ENCODE results near the gene SLC27A3. TPM values are rescaled to one million over a fixed set of nuclear protein-coding genes. Genes with fewer than 3 reads are reported as not detected.

Gene SLC27A3
- total RNA-seq, 4 donors from 2014 or later, result 7.6 to 15.0 (median 11.2) TPM

DNA sequence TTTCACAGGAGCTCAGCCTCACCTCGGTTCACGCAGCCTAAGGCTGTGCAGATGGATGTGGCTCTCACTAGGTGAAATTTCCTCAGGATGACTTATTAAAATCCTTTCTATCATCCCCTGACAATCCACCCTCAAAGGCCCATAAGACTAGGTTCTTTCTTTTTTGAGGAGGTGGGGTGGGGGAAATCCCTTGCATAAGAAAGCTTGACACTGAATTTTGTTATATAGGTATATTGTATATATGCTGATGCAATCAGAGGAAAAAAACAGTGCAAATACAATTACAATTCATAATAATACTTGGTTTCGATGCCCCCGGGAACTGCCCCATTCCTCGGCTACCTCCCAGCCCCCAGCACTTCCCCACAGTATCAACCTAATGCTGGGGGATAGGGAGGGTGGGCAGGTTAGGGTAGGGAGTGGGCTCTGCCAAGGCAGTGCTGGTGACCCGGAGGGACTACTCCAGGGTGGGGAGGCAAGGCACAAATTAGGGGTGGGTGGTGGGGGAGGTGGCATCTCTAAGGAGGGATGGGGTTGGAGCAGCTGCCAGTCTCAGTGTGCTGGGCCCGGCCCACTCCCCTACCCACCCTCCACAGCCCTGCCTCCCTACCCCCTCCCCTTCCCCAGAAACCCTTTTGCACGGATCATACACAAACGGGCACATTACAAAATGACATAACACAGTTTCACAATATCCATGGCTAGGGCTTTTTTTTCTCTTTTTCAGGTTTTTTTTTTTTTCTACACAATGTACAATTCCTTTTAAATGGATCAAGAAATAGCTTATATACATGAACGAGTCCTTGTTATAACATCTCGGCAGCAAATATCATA lies 30.9 kb downstream of the SLC27A3 start:
- H3K4me1 ChIP-seq, result peaks cover 3 to 33% (median 15%) of the 10 kb centered on the region in 3 donors
- peak overlapping the region in 3 of 4 donors; percentile 64 to 79 (median 78) for H3K27ac ChIP-seq
- TF ChIP-seq, protein P1, sequence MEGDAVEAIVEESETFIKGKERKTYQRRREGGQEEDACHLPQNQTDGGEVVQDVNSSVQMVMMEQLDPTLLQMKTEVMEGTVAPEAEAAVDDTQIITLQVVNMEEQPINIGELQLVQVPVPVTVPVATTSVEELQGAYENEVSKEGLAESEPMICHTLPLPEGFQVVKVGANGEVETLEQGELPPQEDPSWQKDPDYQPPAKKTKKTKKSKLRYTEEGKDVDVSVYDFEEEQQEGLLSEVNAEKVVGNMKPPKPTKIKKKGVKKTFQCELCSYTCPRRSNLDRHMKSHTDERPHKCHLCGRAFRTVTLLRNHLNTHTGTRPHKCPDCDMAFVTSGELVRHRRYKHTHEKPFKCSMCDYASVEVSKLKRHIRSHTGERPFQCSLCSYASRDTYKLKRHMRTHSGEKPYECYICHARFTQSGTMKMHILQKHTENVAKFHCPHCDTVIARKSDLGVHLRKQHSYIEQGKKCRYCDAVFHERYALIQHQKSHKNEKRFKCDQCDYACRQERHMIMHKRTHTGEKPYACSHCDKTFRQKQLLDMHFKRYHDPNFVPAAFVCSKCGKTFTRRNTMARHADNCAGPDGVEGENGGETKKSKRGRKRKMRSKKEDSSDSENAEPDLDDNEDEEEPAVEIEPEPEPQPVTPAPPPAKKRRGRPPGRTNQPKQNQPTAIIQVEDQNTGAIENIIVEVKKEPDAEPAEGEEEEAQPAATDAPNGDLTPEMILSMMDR (IDR thresholded peaks at IDR 0.05), result no peak
- TF ChIP-seq POLR2A (IDR thresholded peaks at IDR 0.05), result no peak
- peaks cover 10 to 64% (median 23%) of the 10 kb centered on the region in 3 donors for H3K36me3 ChIP-seq
- H3K9me3 ChIP-seq, result no peaks in the 10 kb centered on the region
- DNase-seq, result no peak
- H3K4me3 ChIP-seq, result no peak overlapping the region
- 75 to 91% methylated on average over 7 to 8 of the region's 11 CpGs for WGBS, 2 donors
- no peaks in the 10 kb centered on the region for H3K27me3 ChIP-seq
- intact Hi-C loops (cut with DNase I), result no loop called here

DNA sequence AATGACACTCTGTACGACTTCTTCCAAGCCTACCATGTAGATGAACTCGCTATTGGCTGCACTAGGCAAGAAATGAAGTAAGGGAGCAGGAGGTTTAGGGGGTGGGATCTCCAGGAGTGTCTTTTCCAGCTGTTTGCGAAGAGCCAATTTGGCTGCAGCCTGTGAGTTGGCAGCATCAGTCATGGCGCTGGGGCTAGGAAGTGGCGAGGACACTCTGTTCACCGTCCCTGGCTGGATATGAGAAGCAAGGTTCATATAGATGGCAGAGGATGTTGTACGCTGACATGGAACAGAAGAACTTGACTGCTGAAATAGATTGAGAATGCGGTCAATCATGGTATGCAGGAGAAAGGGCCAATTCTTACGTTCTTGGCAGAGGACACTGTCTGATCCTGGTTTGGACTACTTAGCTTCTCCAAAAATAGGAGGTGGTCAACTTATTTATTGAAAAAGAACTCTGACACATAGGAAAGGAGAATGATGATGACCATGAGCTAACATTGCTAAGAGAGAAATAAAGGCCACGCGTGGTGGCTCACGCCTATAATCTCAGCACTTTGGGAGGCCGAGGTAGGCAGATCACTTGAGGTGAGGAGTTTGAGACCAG lies 41.2 kb downstream of the SLC27A3 start:
- TF ChIP-seq, protein P1 (IDR thresholded peaks at IDR 0.05), result no peak
- no peak for TF ChIP-seq POLR2A (IDR thresholded peaks at IDR 0.05)
- Histone ChIP-seq H3K27me3 (no peaks in the 10 kb centered on the region), H3K4me1 (peaks cover 0 to 2% (median 0%) of the 10 kb centered on the region in 3 donors), H3K4me3 (no peak overlapping the region), H3K9me3 (no peaks in the 10 kb centered on the region), H3K36me3 (peaks cover 28 to 86% (median 45%) of the 10 kb centered on the region in 3 donors), H3K27ac (no peak overlapping the region)
- WGBS, 2 donors, result 89 to 90% methylated on average over 12 to 13 of the region's 13 CpGs
- intact Hi-C loops (cut with DNase I), result no loop called here
- DNase-seq, result no peak

DNA sequence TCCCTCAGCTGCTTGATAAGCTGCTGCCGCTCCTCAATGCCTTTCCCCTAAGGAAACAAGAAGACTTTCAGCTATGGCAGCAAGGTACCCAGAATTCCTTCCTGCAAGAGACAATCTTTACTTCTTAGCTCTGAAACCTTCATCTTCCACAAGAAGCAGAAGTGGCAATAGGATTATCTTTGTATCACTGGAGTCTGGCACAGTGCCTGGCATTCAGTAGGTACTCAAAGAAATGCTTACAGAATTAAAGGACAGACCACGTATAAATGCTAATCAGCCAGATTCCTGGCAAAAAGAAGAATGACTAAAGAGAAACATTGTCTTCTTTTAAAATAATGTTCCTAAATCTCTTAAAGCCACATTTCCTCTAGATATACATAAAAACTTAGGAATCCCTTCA lies 43.7 kb downstream of the SLC27A3 start:
- TF ChIP-seq, protein P1 (IDR thresholded peaks at IDR 0.05), result no peak
- no peak for TF ChIP-seq POLR2A (IDR thresholded peaks at IDR 0.05)
- peaks cover 15 to 79% (median 27%) of the 10 kb centered on the region in 3 donors for H3K36me3 ChIP-seq
- intact Hi-C loops (cut with DNase I), result no loop called here
- no peak overlapping the region for H3K4me3 ChIP-seq
- WGBS, 2 donors, result 72 to 76% methylated on average over 2 of the region's 2 CpGs
- no peak for DNase-seq
- H3K4me1 ChIP-seq, result peaks cover 0 to 6% (median 0%) of the 10 kb centered on the region in 3 donors
- H3K27ac ChIP-seq, result no peak overlapping the region
- H3K9me3 ChIP-seq, result no peaks in the 10 kb centered on the region
- H3K27me3 ChIP-seq, result no peaks in the 10 kb centered on the region

DNA sequence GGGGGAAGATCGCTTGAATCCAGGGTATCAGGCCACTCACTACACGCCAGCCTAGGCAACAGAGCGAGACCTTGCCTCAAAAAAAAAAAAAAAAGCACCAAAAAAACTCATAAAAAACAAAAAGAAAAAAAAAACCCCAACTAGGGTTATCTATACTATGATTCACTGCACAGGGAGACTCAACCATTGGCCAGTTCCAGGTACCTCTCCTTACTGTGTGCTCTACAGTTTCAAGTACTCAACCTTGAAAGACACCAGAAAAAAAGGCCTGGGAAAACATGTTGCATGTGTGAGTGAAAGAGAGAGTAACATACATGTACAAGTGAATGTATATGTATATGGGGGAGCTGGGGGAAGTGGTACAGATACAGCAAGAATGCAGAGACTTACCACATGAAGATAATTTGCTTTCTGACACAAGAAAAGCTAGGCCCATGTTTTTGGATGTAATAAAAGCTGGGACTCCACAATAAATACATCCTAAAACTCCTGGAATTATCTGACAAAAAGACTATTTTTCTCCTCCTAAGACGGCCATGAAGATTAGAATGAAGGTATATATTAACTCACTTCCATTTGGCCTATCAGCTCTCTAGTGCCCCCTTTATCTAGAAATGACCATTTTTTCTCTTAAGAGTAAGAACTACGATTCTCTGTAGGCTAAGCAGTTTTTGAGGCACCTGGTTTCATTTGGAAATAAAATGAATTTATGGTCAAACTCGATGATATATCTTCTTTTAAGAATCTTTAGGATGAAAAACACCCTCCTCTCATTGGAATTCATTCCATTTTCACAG lies 52.2 kb downstream of the SLC27A3 start:
- no peak for DNase-seq
- Histone ChIP-seq H3K9me3 (no peaks in the 10 kb centered on the region), H3K4me1 (no peaks in the 10 kb centered on the region), H3K27me3 (no peaks in the 10 kb centered on the region), H3K27ac (no peak overlapping the region), H3K4me3 (no peak overlapping the region), H3K36me3 (peaks cover 0 to 52% (median 9%) of the 10 kb centered on the region in 3 donors)
- TF ChIP-seq POLR2A (IDR thresholded peaks at IDR 0.05), result no peak
- TF ChIP-seq, protein P1 (IDR thresholded peaks at IDR 0.05), result no peak
- 85 to 89% methylated on average over 5 to 6 of the region's 6 CpGs for WGBS, 2 donors
- intact Hi-C loops (cut with DNase I), result no loop called here

Small RNAs within 50 kb of the gene (small RNA-seq; reads per million reads assigned to genes)
- gene RF00019, result 0 reads per million in 4 donors

Other genes with a start within 250 kb of the SLC27A3 start
- 100 to 1,000 TPM; 270 to 943 (median 394) TPM for gene S100A6, start 239.4 kb upstream of the SLC27A3 start, total RNA-seq
- gene S100A5, start 234.5 kb upstream of the SLC27A3 start, total RNA-seq, result not detected
- gene S100A4, start 229.6 kb upstream of the SLC27A3 start, total RNA-seq, result 100 to 1,000 TPM in 2 of 4 donors, 10 to 100 TPM in 2; 58.6 to 205 (median 122) TPM
- 10 to 100 TPM in 1 of 4 donors, 1 to 10 TPM in 3; 1.2 to 16.5 (median 9.2) TPM for gene S100A3, start 226.1 kb upstream of the SLC27A3 start, total RNA-seq
- 1,000 to 10,000 TPM in 3 of 4 donors, 100 to 1,000 TPM in 1; 949 to 3,544 (median 1,180) TPM for gene S100A2, start 209.6 kb upstream of the SLC27A3 start, total RNA-seq
- gene S100A16, start 162.3 kb upstream of the SLC27A3 start, total RNA-seq, result 1,000 to 10,000 TPM; 1,372 to 2,409 (median 2,158) TPM
- 1,000 to 10,000 TPM; 1,580 to 2,481 (median 2,030) TPM for gene S100A14, start 159.1 kb upstream of the SLC27A3 start, total RNA-seq
- 10 to 100 TPM; 44.4 to 63.3 (median 55.7) TPM for gene S100A13, start 147.9 kb upstream of the SLC27A3 start, total RNA-seq
- 1 to 10 TPM in 1 of 4 donors, not detected in 3; 1.8 TPM for gene S100A1, start 147.0 kb upstream of the SLC27A3 start, total RNA-seq
- 10 to 100 TPM; 35.0 to 58.9 (median 47.3) TPM for gene CHTOP, start 141.3 kb upstream of the SLC27A3 start, total RNA-seq
- gene SNAPIN, start 116.7 kb upstream of the SLC27A3 start, total RNA-seq, result 10 to 100 TPM; 39.9 to 61.2 (median 51.1) TPM
- 100 to 1,000 TPM in 3 of 4 donors, 10 to 100 TPM in 1; 78.0 to 166 (median 130) TPM for gene ILF2, start 104.4 kb upstream of the SLC27A3 start, total RNA-seq
- gene NPR1, start 96.7 kb upstream of the SLC27A3 start, total RNA-seq, result 10 to 100 TPM in 2 of 4 donors, 1 to 10 TPM in 2; 1.8 to 15.6 (median 6.4) TPM
- 10 to 100 TPM; 24.6 to 27.9 (median 26.2) TPM for gene INTS3, start 47.4 kb upstream of the SLC27A3 start, total RNA-seq
- 10 to 100 TPM in 3 of 4 donors, 1 to 10 TPM in 1; 9.7 to 16.6 (median 12.0) TPM for gene GATAD2B, start 147.6 kb downstream of the SLC27A3 start, total RNA-seq
- gene DENND4B, start 171.3 kb downstream of the SLC27A3 start, total RNA-seq, result 10 to 100 TPM in 3 of 4 donors, 1 to 10 TPM in 1; 5.9 to 31.7 (median 14.1) TPM
- gene CRTC2, start 183.2 kb downstream of the SLC27A3 start, total RNA-seq, result 10 to 100 TPM in 1 of 4 donors, 1 to 10 TPM in 3; 7.5 to 13.2 (median 8.0) TPM
- 10 to 100 TPM; 42.5 to 74.2 (median 58.8) TPM for gene SLC39A1, start 188.1 kb downstream of the SLC27A3 start, total RNA-seq
- 10 to 100 TPM in 1 of 4 donors, 1 to 10 TPM in 3; 3.7 to 14.4 (median 8.1) TPM for gene CREB3L4, start 192.5 kb downstream of the SLC27A3 start, total RNA-seq
- 100 to 1,000 TPM; 144 to 225 (median 204) TPM for gene JTB, start 202.3 kb downstream of the SLC27A3 start, total RNA-seq
- 10 to 100 TPM; 24.1 to 45.8 (median 35.5) TPM for gene RAB13, start 210.9 kb downstream of the SLC27A3 start, total RNA-seq
- gene RPS27, start 215.4 kb downstream of the SLC27A3 start, total RNA-seq, result 1,000 to 10,000 TPM in 3 of 4 donors, 100 to 1,000 TPM in 1; 688 to 4,009 (median 2,458) TPM

Measured in esophagus squamous epithelium (tissue), 5 donors.